ENCODE results near the gene OSBPL10.

DNA sequence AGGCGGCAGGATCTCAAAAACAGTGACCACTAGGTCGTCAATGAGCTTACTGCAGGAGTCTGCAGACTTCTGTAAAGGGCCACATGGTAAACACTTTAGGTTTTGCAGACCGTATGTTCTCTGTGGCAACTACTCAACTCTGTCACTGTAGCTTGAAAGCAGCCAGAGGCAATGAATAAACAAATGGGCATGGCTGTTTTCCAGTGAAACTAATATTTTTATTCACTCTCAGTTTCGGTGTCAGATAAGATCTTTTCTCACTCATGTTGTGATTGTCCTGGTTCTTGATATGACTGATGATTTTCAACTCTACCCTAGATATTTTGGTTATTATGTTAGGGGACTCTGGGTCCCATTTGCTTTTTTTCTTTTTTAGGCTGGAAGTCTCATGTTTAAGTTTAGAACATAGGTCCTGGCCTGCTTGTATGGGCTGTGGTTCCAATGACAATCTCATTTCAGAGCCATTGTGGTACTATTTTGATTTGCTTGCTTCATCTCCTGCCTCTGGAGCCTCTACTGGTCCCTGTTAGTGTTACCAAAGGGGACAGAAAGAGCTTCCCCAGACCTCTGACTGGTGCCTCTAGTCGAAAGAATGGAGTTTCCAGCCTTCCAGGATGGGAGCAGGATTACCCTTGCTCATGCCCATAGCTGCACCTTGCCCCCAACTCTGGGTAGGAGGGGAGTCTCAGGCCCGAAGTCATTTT is 226.3 kb downstream of the OSBPL10 start:
- TF ChIP-seq, protein P1, sequence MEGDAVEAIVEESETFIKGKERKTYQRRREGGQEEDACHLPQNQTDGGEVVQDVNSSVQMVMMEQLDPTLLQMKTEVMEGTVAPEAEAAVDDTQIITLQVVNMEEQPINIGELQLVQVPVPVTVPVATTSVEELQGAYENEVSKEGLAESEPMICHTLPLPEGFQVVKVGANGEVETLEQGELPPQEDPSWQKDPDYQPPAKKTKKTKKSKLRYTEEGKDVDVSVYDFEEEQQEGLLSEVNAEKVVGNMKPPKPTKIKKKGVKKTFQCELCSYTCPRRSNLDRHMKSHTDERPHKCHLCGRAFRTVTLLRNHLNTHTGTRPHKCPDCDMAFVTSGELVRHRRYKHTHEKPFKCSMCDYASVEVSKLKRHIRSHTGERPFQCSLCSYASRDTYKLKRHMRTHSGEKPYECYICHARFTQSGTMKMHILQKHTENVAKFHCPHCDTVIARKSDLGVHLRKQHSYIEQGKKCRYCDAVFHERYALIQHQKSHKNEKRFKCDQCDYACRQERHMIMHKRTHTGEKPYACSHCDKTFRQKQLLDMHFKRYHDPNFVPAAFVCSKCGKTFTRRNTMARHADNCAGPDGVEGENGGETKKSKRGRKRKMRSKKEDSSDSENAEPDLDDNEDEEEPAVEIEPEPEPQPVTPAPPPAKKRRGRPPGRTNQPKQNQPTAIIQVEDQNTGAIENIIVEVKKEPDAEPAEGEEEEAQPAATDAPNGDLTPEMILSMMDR (conservative IDR thresholded peaks at IDR 0.05 in 1 of 2, IDR thresholded peaks at IDR 0.05 in 1 of 2; ENCODE audit: extremely low read depth in 1 of 2, insufficient read depth in 1 of 2, low read depth in 1 of 2, low read length in 2 of 2) = no peak
- no peak for TF ChIP-seq EZH2 (IDR thresholded peaks at IDR 0.05; ENCODE audit: borderline replicate concordance, low read length)

Data from mammary epithelial cell (primary cell).